HepG2 (cell line): ENCODE results near the gene SLC43A3. TPM values are rescaled to one million over a fixed set of nuclear protein-coding genes. Genes with fewer than 3 reads are reported as not detected.

Experiments
- HOXA5 ChIP-seq: sonication (generic); formaldehyde crosslinking; IDR thresholded peaks from 2 replicates; pipeline ENCODE4 v1.4.0; 2020; ENCODE audit warnings: missing genetic modification reagents
- POLR2G ChIP-seq: fragments of 200-400 bp; formaldehyde crosslinking; IDR thresholded peaks from 2 replicates; pipeline ENCODE4 v1.6.1; 2018; ENCODE audit warnings: mild to moderate bottlenecking, low read depth, low read length, moderate library complexity
- RARG ChIP-seq: sonication (generic); formaldehyde crosslinking; IDR thresholded peaks from 2 replicates; pipeline ENCODE4 v1.4.0; 2020; ENCODE audit warnings: low read depth, mild to moderate bottlenecking, missing genetic modification reagents
- ZBTB8A ChIP-seq: sonication (generic); formaldehyde crosslinking; IDR thresholded peaks from 2 replicates; pipeline ENCODE4 v1.4.0; 2020; ENCODE audit warnings: mild to moderate bottlenecking, low read depth, missing genetic modification reagents, borderline replicate concordance
- ZMYM4 ChIP-seq: sonication (generic); formaldehyde crosslinking; IDR thresholded peaks from 2 replicates; pipeline ENCODE4 v1.8.1; 2023; ENCODE audit warnings: mild to moderate bottlenecking, missing genetic modification reagents
- ZNF33A ChIP-seq: sonication (generic); formaldehyde crosslinking; IDR thresholded peaks from 2 replicates; pipeline ENCODE4 v1.5.1; 2020; ENCODE audit warnings: missing genetic modification reagents, mild to moderate bottlenecking, moderate library complexity, borderline replicate concordance
- ZNF407 ChIP-seq: sonication (generic); formaldehyde crosslinking; IDR thresholded peaks from one replicate; pipeline ENCODE4 v1.5.1; 2020; ENCODE audit warnings: mild to moderate bottlenecking, missing genetic modification reagents; ENCODE audit errors: not compliant biosample characterization
- polyA plus RNA-seq, 8 experiments: library from polyadenylated mRNA; depleted of rRNA in 3 of 8; stranded (reverse) in 7 of 8; unstranded in 1 of 8; fragments of >200 nt; fragmentation: Illumina TruSeq in 4 of 8; extraction: Trizol in 4 of 8; gene quantifications; 2 replicates each; pipeline versions ENCODE4 v1.2.1 to v1.2.3, GENCODE V29; 2011 to 2016; ENCODE audit warnings: low read depth in 4 of 8, missing spikeins in 1 of 8, mixed read lengths in 1 of 8; ENCODE audit not compliant: insufficient read depth in 1 of 8
- total RNA-seq, 5 experiments: library from RNA; depleted of rRNA; stranded (reverse); fragments of >200 nt; fragmentation: Illumina TruSeq; extraction: Trizol; gene quantifications; 2 replicates each; pipeline ENCODE4 v1.2.3, GENCODE V29; 2016; ENCODE audit warnings: low read depth in 1 of 5
- TF ChIP-seq, protein P1 (sequence below): sonication (generic); formaldehyde crosslinking; IDR thresholded peaks from 2 replicates; pipeline ENCODE4 v1.4.0; 2020; ENCODE audit warnings: missing genetic modification reagents, borderline replicate concordance
- TF ChIP-seq, protein P2 (sequence below): sonication (generic); formaldehyde crosslinking; IDR thresholded peaks from 2 replicates; pipeline ENCODE4 v1.5.1; 2020; ENCODE audit warnings: mild to moderate bottlenecking, missing genetic modification reagents, moderate library complexity
- TF ChIP-seq, protein P3 (sequence below): sonication (generic); formaldehyde crosslinking; IDR thresholded peaks from 2 replicates; pipeline ENCODE4 v1.5.0; 2020; ENCODE audit warnings: mild to moderate bottlenecking, missing genetic modification reagents

Gene SLC43A3
- total and polyA plus RNA-seq, 2 of the 13 experiments (the other 11 are each of a cell fraction or from before 2014, with no cell fraction given): 2.6 TPM; not detected in 1

DNA sequence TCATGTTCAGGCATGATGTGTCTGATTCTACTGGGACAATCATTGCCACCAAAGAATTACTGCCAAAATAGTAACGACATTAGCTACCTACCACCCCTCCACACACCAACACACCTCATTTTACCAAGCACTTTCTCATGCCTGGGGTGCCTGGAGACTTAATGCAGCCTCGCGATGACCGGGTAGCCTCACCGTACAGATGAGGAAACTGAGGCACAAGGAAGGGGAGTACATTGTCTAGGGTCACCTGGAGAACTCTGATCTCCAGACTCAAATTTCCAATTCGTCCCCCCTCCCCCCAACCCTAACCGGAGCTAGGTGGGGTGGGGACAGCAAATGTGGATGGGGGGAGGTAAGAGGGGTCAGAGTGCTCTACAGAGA lies 30.7 kb upstream of the SLC43A3 start (continued):
- TF ChIP-seq ZNF407 (peak; percentile 34), HOXA5 (CRISPR knock-in tag) (no peak), POLR2G (no peak), ZMYM4 (CRISPR knock-in tag) (peak; percentile 20; the same call in 1 of the 2 replicates), ZNF33A (CRISPR knock-in tag) (no peak), RARG (0 out of 2 replicates have a peak, but pooled peaks have one; percentile 50), ZBTB8A (CRISPR knock-in tag) (no peak)
- TF ChIP-seq, protein P1, sequence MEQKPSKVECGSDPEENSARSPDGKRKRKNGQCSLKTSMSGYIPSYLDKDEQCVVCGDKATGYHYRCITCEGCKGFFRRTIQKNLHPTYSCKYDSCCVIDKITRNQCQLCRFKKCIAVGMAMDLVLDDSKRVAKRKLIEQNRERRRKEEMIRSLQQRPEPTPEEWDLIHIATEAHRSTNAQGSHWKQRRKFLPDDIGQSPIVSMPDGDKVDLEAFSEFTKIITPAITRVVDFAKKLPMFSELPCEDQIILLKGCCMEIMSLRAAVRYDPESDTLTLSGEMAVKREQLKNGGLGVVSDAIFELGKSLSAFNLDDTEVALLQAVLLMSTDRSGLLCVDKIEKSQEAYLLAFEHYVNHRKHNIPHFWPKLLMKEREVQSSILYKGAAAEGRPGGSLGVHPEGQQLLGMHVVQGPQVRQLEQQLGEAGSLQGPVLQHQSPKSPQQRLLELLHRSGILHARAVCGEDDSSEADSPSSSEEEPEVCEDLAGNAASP (CRISPR knock-in tag): no peak
- TF ChIP-seq, protein P2, sequence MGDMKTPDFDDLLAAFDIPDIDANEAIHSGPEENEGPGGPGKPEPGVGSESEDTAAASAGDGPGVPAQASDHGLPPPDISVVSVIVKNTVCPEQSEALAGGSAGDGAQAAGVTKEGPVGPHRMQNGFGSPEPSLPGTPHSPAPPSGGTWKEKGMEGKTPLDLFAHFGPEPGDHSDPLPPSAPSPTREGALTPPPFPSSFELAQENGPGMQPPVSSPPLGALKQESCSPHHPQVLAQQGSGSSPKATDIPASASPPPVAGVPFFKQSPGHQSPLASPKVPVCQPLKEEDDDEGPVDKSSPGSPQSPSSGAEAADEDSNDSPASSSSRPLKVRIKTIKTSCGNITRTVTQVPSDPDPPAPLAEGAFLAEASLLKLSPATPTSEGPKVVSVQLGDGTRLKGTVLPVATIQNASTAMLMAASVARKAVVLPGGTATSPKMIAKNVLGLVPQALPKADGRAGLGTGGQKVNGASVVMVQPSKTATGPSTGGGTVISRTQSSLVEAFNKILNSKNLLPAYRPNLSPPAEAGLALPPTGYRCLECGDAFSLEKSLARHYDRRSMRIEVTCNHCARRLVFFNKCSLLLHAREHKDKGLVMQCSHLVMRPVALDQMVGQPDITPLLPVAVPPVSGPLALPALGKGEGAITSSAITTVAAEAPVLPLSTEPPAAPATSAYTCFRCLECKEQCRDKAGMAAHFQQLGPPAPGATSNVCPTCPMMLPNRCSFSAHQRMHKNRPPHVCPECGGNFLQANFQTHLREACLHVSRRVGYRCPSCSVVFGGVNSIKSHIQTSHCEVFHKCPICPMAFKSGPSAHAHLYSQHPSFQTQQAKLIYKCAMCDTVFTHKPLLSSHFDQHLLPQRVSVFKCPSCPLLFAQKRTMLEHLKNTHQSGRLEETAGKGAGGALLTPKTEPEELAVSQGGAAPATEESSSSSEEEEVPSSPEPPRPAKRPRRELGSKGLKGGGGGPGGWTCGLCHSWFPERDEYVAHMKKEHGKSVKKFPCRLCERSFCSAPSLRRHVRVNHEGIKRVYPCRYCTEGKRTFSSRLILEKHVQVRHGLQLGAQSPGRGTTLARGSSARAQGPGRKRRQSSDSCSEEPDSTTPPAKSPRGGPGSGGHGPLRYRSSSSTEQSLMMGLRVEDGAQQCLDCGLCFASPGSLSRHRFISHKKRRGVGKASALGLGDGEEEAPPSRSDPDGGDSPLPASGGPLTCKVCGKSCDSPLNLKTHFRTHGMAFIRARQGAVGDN (CRISPR knock-in tag): peak; percentile 41; the same call in 1 of the 2 replicates
- TF ChIP-seq, protein P3, sequence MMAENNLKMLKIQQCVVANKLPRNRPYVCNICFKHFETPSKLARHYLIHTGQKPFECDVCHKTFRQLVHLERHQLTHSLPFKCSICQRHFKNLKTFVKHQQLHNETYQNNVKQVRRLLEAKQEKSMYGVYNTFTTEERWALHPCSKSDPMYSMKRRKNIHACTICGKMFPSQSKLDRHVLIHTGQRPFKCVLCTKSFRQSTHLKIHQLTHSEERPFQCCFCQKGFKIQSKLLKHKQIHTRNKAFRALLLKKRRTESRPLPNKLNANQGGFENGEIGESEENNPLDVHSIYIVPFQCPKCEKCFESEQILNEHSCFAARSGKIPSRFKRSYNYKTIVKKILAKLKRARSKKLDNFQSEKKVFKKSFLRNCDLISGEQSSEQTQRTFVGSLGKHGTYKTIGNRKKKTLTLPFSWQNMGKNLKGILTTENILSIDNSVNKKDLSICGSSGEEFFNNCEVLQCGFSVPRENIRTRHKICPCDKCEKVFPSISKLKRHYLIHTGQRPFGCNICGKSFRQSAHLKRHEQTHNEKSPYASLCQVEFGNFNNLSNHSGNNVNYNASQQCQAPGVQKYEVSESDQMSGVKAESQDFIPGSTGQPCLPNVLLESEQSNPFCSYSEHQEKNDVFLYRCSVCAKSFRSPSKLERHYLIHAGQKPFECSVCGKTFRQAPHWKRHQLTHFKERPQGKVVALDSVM (CRISPR knock-in tag): peak; percentile 10; the same call in 1 of the 2 replicates
